Parathyroid adenoma (tissue), 2 donors: ENCODE measurements around the gene DPH3.

Source experiments
- H2AFZ ChIP-seq: fragments of 300-600 bp; sonication (generic); one replicate; pipeline ENCODE4 v1.7.0; 2017; ENCODE audit warnings: antibody characterized with exemption, mild to moderate bottlenecking
- H3K27ac ChIP-seq: fragments of 300-600 bp; sonication (generic); one replicate; pipeline ENCODE4 v1.7.0; 2017
- H3K27me3 ChIP-seq: fragments of 300-600 bp; sonication (generic); one replicate; pipeline ENCODE4 v1.7.0; 2017; ENCODE audit warnings: low read length; ENCODE audit not compliant: control insufficient read depth, insufficient read depth
- H3K36me3 ChIP-seq: fragments of 300-600 bp; sonication (generic); one replicate; pipeline ENCODE4 v1.7.0; 2017; ENCODE audit warnings: low read length; ENCODE audit not compliant: control insufficient read depth, insufficient read depth
- H3K4me1 ChIP-seq: fragments of 300-600 bp; sonication (generic); one replicate; pipeline ENCODE4 v1.7.0; 2017; ENCODE audit warnings: control low read depth
- H3K4me2 ChIP-seq: fragments of 300-600 bp; sonication (generic); one replicate; pipeline ENCODE4 v1.7.0; 2017; ENCODE audit warnings: low read length
- H3K4me3 ChIP-seq: fragments of 300-600 bp; sonication (generic); one replicate; pipeline ENCODE4 v1.7.0; 2017; ENCODE audit warnings: low read depth, low read length
- H3K79me2 ChIP-seq: fragments of 300-600 bp; sonication (generic); one replicate; pipeline ENCODE4 v1.7.0; 2017; ENCODE audit warnings: control low read depth
- H3K9ac ChIP-seq: fragments of 300-600 bp; sonication (generic); one replicate; pipeline ENCODE4 v1.7.0; 2017; ENCODE audit warnings: mild to moderate bottlenecking
- H3K9me3 ChIP-seq: fragments of 300-600 bp; sonication (generic); one replicate; pipeline ENCODE4 v1.7.0; 2017; ENCODE audit warnings: low read length; ENCODE audit not compliant: control insufficient read depth
- CTCF ChIP-seq: fragments of 300-600 bp; sonication (generic); IDR thresholded peaks from one replicate; pipeline ENCODE4 v1.7.0; 2017; ENCODE audit warnings: antibody characterized with exemption, mild to moderate bottlenecking
- donor health status: primary hyperparathyroidism.

The DPH3 gene

GRCh38 chr3:16254916-16255315 lies 9.8 kb downstream of the DPH3 start:
- no peak overlapping the region for H3K9ac ChIP-seq
- no peaks in the 10 kb centered on the region for H3K79me2 ChIP-seq
- no peak overlapping the region for H3K4me3 ChIP-seq
- H3K27me3 ChIP-seq, result no peaks in the 10 kb centered on the region
- no peak for TF ChIP-seq CTCF
- H3K36me3 ChIP-seq, result no peaks in the 10 kb centered on the region
- no peak overlapping the region for H3K27ac ChIP-seq
- no peak overlapping the region for H2AFZ ChIP-seq
- H3K4me1 ChIP-seq, result no peaks in the 10 kb centered on the region
- H3K9me3 ChIP-seq, result no peaks in the 10 kb centered on the region
- no peak overlapping the region for H3K4me2 ChIP-seq

GRCh38 chr3:16253601-16254000 lies 11.1 kb downstream of the DPH3 start:
- H3K4me3 ChIP-seq, result no peak overlapping the region
- no peak for TF ChIP-seq CTCF
- no peaks in the 10 kb centered on the region for H3K79me2 ChIP-seq
- H3K36me3 ChIP-seq, result no peaks in the 10 kb centered on the region
- no peaks in the 10 kb centered on the region for H3K4me1 ChIP-seq
- H3K27ac ChIP-seq, result no peak overlapping the region
- no peak overlapping the region for H3K9ac ChIP-seq
- no peaks in the 10 kb centered on the region for H3K27me3 ChIP-seq
- H2AFZ ChIP-seq, result no peak overlapping the region
- H3K9me3 ChIP-seq, result no peaks in the 10 kb centered on the region
- no peak overlapping the region for H3K4me2 ChIP-seq

- Histone ChIP-seq H3K36me3 (no peaks in the 10 kb centered on the region), H3K9me3 (no peaks in the 10 kb centered on the region), H3K27me3 (no peaks in the 10 kb centered on the region), H3K4me3 (no peak overlapping the region), H3K9ac (no peak overlapping the region), H3K4me1 (no peaks in the 10 kb centered on the region), H3K27ac (no peak overlapping the region), H3K79me2 (no peaks in the 10 kb centered on the region), H3K4me2 (no peak overlapping the region), H2AFZ (no peak overlapping the region)
- TF ChIP-seq CTCF, result no peak
Measured at GRCh38 chr3:16252988-16253387, 11.8 kb downstream of the DPH3 start.

- Histone ChIP-seq H3K4me1 (no peaks in the 10 kb centered on the region), H3K27ac (no peak overlapping the region), H3K4me2 (no peak overlapping the region), H3K36me3 (no peaks in the 10 kb centered on the region), H3K4me3 (no peak overlapping the region), H3K79me2 (no peaks in the 10 kb centered on the region), H3K9me3 (no peaks in the 10 kb centered on the region), H3K27me3 (no peaks in the 10 kb centered on the region), H2AFZ (no peak overlapping the region), H3K9ac (no peak overlapping the region)
- no peak for TF ChIP-seq CTCF
Measured at GRCh38 chr3:16252243-16252978, 12.3 kb downstream of the DPH3 start.
